Measurements from ENCODE around the gene PIANP.

Gene PIANP

DNA sequence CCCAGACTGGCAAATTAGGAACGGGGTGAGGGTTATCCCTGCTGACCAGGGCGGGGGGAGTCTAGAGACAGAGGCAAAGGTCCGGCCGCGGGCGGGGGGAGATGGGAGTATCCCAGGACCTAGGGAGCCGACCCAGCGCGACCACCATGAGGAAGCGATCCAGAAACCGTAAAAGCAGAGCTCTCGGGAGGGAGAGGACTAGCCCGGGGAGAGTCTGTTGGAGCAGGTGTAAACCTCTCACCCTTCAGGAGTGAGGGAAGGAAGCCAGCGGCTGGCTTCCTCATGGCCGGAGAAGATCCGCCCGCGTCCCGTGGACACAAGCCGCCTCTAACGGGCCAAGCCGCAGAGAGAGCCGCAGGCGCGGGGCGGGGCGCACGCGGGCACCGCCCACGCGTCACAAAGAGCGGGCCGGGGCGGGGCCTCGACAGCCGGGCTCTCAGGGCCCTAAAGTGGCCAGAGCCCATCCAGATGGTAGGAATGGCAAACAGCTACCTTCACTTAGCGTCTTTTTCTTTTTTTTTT lies 53.5 kb downstream of the PIANP start, which contains the start of gene ACRBP:
TSS of gene ACRBP (minus strand) at position 350 of the 522 bp plus-strand sequence. CDS start at position 284, 66 bp downstream.
- Histone ChIP-seq H3K36me3 (ENCODE audit: control insufficient read depth, insufficient read depth, low read length) (peaks cover 20% of the 10 kb centered on the region), H3K9me3 (ENCODE audit: control insufficient read depth, low read length) (no peaks in the 10 kb centered on the region), H3K27me3 (replicated peaks; ENCODE audit: control insufficient read depth, insufficient read depth, low read length, poor library complexity, severe bottlenecking) (no peaks in the 10 kb centered on the region), H3K4me1 (ENCODE audit: control insufficient read depth, insufficient read depth, low read length, poor library complexity, severe bottlenecking) (no peaks in the 10 kb centered on the region), H3K4me3 (ENCODE audit: insufficient read depth, low read depth, low read length, poor library complexity, severe bottlenecking) (peak within 1 kb of the TSS; percentile 4), H3K27ac (ENCODE audit: insufficient read depth, low read length, poor library complexity, severe bottlenecking) (no peak within 1 kb of the TSS)
- no peak for DNase-seq

DNA sequence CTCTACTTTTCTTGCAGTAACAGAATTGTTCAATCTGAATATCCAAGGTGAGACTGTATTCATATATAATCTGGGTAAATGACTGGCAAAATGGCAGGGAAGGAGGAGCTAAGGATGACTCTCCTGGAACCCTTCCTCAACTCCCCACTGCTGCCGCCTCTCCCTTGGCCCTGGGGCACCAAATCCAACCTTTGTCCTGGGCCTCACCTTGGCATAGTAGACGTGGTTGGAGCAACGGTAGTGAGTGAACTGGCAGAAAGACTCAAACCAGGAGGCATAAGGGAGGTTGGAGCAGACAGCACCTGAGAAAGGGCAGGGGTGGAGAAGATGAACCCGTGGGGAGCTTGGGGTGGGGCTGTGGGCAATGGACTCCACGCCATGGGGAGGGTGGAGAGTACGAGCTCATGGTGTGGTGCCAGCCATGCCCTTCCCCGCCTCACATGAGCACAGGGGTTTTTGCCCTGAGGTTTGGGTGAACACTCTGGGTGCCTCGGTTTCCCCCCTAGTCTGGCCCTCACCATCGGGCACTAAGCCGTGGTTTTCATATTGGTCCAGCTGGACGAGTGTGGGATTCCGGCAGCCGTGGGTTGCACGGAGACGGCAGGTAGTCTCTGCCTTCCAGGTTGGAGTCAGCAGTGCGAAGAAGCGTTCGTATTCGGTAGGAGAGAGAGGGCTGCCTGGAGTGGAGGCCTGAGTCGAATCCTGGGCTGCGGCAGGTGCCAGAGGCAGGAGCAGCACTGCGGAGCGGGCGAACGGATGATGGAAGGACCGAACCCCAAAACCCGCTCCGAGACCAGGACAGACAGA lies 54.1 kb downstream of the PIANP start:
- H3K4me3 ChIP-seq (ENCODE audit: insufficient read depth, low read depth, low read length, poor library complexity, severe bottlenecking): peak overlapping the region; percentile 4
- H3K27me3 ChIP-seq (replicated peaks; ENCODE audit: control insufficient read depth, insufficient read depth, low read length, poor library complexity, severe bottlenecking): no peaks in the 10 kb centered on the region
- no peak for DNase-seq
- no peaks in the 10 kb centered on the region for H3K9me3 ChIP-seq (ENCODE audit: control insufficient read depth, low read length)
- peaks cover 15% of the 10 kb centered on the region for H3K36me3 ChIP-seq (ENCODE audit: control insufficient read depth, insufficient read depth, low read length)
- no peak overlapping the region for H3K27ac ChIP-seq (ENCODE audit: insufficient read depth, low read length, poor library complexity, severe bottlenecking)
- no peaks in the 10 kb centered on the region for H3K4me1 ChIP-seq (ENCODE audit: control insufficient read depth, insufficient read depth, low read length, poor library complexity, severe bottlenecking)

DNA sequence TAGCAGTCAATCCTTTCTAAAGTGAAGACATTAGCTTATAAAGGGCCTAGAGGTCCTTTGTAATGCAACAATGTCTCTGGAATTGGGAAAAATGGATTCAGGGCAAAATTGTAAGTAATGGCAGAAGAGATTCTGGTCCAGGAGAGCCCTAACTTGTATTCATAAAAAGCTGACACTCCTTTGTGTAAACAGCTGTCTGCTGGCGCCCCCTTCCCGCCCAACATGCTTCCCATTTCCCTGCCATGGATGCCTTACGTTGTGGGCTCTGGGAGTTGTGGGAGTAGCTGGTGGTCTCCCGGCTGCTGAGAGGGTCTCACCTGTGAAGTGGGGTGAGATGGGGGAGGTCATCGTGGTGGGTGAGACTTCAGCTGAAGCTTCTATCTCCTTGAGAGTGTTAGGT lies 55.7 kb downstream of the PIANP start:
- Histone ChIP-seq H3K36me3 (ENCODE audit: control insufficient read depth, insufficient read depth, low read length) (peaks cover under 1% of the 10 kb centered on the region), H3K9me3 (ENCODE audit: control insufficient read depth, low read length) (no peaks in the 10 kb centered on the region), H3K27me3 (replicated peaks; ENCODE audit: control insufficient read depth, insufficient read depth, low read length, poor library complexity, severe bottlenecking) (no peaks in the 10 kb centered on the region), H3K4me3 (ENCODE audit: insufficient read depth, low read depth, low read length, poor library complexity, severe bottlenecking) (no peak overlapping the region), H3K27ac (ENCODE audit: insufficient read depth, low read length, poor library complexity, severe bottlenecking) (no peak overlapping the region), H3K4me1 (ENCODE audit: control insufficient read depth, insufficient read depth, low read length, poor library complexity, severe bottlenecking) (no peaks in the 10 kb centered on the region)
- DNase-seq: no peak

DNA sequence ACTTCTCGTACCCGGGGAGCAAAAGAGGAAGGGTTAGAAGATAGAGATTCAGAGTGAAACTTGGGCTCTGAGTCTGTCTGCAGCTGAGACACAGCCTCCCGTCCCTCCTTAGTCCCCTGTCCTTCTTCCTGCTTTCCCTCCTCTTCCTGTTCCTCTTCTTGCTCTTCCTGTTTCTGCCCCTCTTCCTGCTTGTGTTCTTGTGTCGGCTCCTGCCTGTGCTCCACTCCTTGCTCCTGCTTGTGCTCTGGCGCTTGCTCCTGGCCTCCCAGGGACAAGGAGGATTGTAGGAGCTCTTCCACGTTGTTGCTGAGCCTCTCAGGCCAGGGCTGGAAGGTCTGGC lies 56.4 kb downstream of the PIANP start:
- Histone ChIP-seq H3K27me3 (replicated peaks; ENCODE audit: control insufficient read depth, insufficient read depth, low read length, poor library complexity, severe bottlenecking) (no peaks in the 10 kb centered on the region), H3K9me3 (ENCODE audit: control insufficient read depth, low read length) (no peaks in the 10 kb centered on the region), H3K36me3 (ENCODE audit: control insufficient read depth, insufficient read depth, low read length) (no peaks in the 10 kb centered on the region), H3K4me3 (ENCODE audit: insufficient read depth, low read depth, low read length, poor library complexity, severe bottlenecking) (no peak overlapping the region), H3K4me1 (ENCODE audit: control insufficient read depth, insufficient read depth, low read length, poor library complexity, severe bottlenecking) (no peaks in the 10 kb centered on the region), H3K27ac (ENCODE audit: insufficient read depth, low read length, poor library complexity, severe bottlenecking) (no peak overlapping the region)
- no peak for DNase-seq

Measured in effector memory CD4-positive, alpha-beta T cell (primary cell).